Hepatocyte (in vitro differentiated cells): ENCODE results near the gene ALCAM. TPM values are rescaled to one million over a fixed set of nuclear protein-coding genes. Genes with fewer than 3 reads are reported as not detected.

Experiments used
- DNase-seq: peaks from one replicate; pipeline ENCODE4 v3.0.0-alpha.2; 2016; ENCODE audit warnings: low spot score
- H2AFZ ChIP-seq: fragments of 200-600 bp; sonication (generic); 2 replicates; pipeline ENCODE4 v1.6.0; 2016; ENCODE audit warnings: antibody characterized with exemption, mild to moderate bottlenecking
- H3K27ac ChIP-seq: fragments of 200-600 bp; sonication (generic); 2 replicates; pipeline ENCODE4 v1.5.1; 2016; ENCODE audit warnings: mild to moderate bottlenecking
- H3K27me3 ChIP-seq: fragments of 200-600 bp; sonication (generic); 2 replicates; pipeline ENCODE4 v1.6.1; 2016
- H3K36me3 ChIP-seq: fragments of 200-600 bp; sonication (generic); replicated peaks from 2 replicates; pipeline ENCODE4 v1.5.1; 2016; ENCODE audit warnings: low read depth; ENCODE audit not compliant: insufficient read depth
- H3K4me1 ChIP-seq: fragments of 200-600 bp; sonication (generic); 2 replicates; pipeline ENCODE4 v1.5.1; 2016; ENCODE audit warnings: mild to moderate bottlenecking, moderate library complexity; ENCODE audit not compliant: insufficient read depth
- H3K4me2 ChIP-seq: fragments of 200-600 bp; sonication (generic); 2 replicates; pipeline ENCODE4 v1.6.0; 2016
- H3K4me3 ChIP-seq: fragments of 200-600 bp; sonication (generic); 2 replicates; pipeline ENCODE4 v1.5.1; 2016; ENCODE audit warnings: mild to moderate bottlenecking
- H3K79me2 ChIP-seq: fragments of 200-600 bp; sonication (generic); 2 replicates; pipeline ENCODE4 v1.6.0; 2017; ENCODE audit warnings: mild to moderate bottlenecking
- H3K9me2 ChIP-seq: fragments of 200-600 bp; sonication (generic); replicated peaks from 2 replicates; pipeline ENCODE4 v1.6.0; 2017; ENCODE audit warnings: mild to moderate bottlenecking; ENCODE audit not compliant: insufficient read depth
- H3K9me3 ChIP-seq: fragments of 200-600 bp; sonication (generic); 2 replicates; pipeline ENCODE4 v1.5.1; 2016; ENCODE audit warnings: low read depth, mild to moderate bottlenecking
- H4K20me1 ChIP-seq: fragments of 200-600 bp; sonication (generic); 2 replicates; pipeline ENCODE4 v1.6.0; 2016; ENCODE audit warnings: mild to moderate bottlenecking; ENCODE audit not compliant: insufficient read depth, poor library complexity, severe bottlenecking
- EZH2 ChIP-seq: fragments of 200-600 bp; sonication (generic); IDR thresholded peaks from 2 replicates; pipeline ENCODE4 v1.6.1; 2016; ENCODE audit warnings: antibody characterized with exemption, mild to moderate bottlenecking, borderline replicate concordance
- EZH2phosphoT487 ChIP-seq: fragments of 200-600 bp; sonication (generic); IDR thresholded peaks from one replicate; pipeline ENCODE4 v1.6.1; 2018; ENCODE audit warnings: antibody characterized with exemption, mild to moderate bottlenecking, low read depth, moderate library complexity; ENCODE audit not compliant: unreplicated experiment, severe bottlenecking
- WGBS: methylation state at CpG from one replicate; pipeline ENCODE4 v1.1.6; 2016; ENCODE audit warnings: low lambda C conversion rate; ENCODE audit errors: missing lambda C conversion rate; 5-methylcytosine and 5-hydroxymethylcytosine counted together
- polyA plus RNA-seq: library from polyadenylated mRNA; unstranded; fragments of >200 nt; fragmentation: Nextera tagmentation; extraction: Ambion mirVana; gene quantifications from 2 replicates; pipeline ENCODE4 v1.2.1, GENCODE V29; 2016
- total RNA-seq: library from RNA; depleted of rRNA; stranded (reverse); fragments of >200 nt; gene quantifications from 2 replicates; pipeline ENCODE4 v1.2.3, GENCODE V29; 2014
- TF ChIP-seq, protein P1 (sequence below): fragments of 200-600 bp; sonication (generic); IDR thresholded peaks from 2 replicates; pipeline ENCODE4 v1.5.1; 2016; ENCODE audit warnings: antibody characterized with exemption, mild to moderate bottlenecking; ENCODE audit not compliant: poor library complexity

Gene ALCAM
- total and polyA plus RNA-seq, 2 experiments from 2014 or later = 58.0 to 134 TPM

- 87% methylated on average over 3 of the region's 3 CpGs for WGBS
- Histone ChIP-seq H3K9me3 (no peaks in the 10 kb centered on the region), H3K27ac (no peak overlapping the region), H2AFZ (no peak overlapping the region), H3K27me3 (no peaks in the 10 kb centered on the region), H4K20me1 (no peaks in the 10 kb centered on the region), H3K4me3 (no peak overlapping the region), H3K9me2 (no peaks in the 10 kb centered on the region), H3K4me2 (no peak overlapping the region), H3K4me1 (peaks cover 14% of the 10 kb centered on the region), H3K79me2 (peaks cover 34% of the 10 kb centered on the region), H3K36me3 (no peaks in the 10 kb centered on the region)
- DNase-seq = no peak
- TF ChIP-seq EZH2phosphoT487 (no peak), EZH2 (no peak)
- TF ChIP-seq, protein P1, sequence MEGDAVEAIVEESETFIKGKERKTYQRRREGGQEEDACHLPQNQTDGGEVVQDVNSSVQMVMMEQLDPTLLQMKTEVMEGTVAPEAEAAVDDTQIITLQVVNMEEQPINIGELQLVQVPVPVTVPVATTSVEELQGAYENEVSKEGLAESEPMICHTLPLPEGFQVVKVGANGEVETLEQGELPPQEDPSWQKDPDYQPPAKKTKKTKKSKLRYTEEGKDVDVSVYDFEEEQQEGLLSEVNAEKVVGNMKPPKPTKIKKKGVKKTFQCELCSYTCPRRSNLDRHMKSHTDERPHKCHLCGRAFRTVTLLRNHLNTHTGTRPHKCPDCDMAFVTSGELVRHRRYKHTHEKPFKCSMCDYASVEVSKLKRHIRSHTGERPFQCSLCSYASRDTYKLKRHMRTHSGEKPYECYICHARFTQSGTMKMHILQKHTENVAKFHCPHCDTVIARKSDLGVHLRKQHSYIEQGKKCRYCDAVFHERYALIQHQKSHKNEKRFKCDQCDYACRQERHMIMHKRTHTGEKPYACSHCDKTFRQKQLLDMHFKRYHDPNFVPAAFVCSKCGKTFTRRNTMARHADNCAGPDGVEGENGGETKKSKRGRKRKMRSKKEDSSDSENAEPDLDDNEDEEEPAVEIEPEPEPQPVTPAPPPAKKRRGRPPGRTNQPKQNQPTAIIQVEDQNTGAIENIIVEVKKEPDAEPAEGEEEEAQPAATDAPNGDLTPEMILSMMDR = no peak
Measured at GRCh38 chr3:105417525-105418289, 51.0 kb downstream of the ALCAM start.

GRCh38 chr3:105422645-105423044 is 55.9 kb downstream of the ALCAM start:
- H3K9me2 ChIP-seq = no peaks in the 10 kb centered on the region
- TF ChIP-seq, protein P1 = no peak
- TF ChIP-seq EZH2phosphoT487 (no peak), EZH2 (no peak)
- DNase-seq = no peak
- no peak overlapping the region for H3K27ac ChIP-seq
- H3K4me3 ChIP-seq = no peak overlapping the region
- H2AFZ ChIP-seq = no peak overlapping the region
- H3K79me2 ChIP-seq = peaks cover 47% of the 10 kb centered on the region
- no peaks in the 10 kb centered on the region for H3K9me3 ChIP-seq
- H3K4me2 ChIP-seq = no peak overlapping the region
- peaks cover 2% of the 10 kb centered on the region for H4K20me1 ChIP-seq
- no peaks in the 10 kb centered on the region for H3K4me1 ChIP-seq
- WGBS = 96% methylated on average over 2 of the region's 2 CpGs
- H3K27me3 ChIP-seq = no peaks in the 10 kb centered on the region
- no peaks in the 10 kb centered on the region for H3K36me3 ChIP-seq

GRCh38 chr3:105423397-105423796 is 56.7 kb downstream of the ALCAM start:
- Histone ChIP-seq H3K27me3 (no peaks in the 10 kb centered on the region), H3K4me2 (no peak overlapping the region), H3K79me2 (peaks cover 42% of the 10 kb centered on the region), H2AFZ (no peak overlapping the region), H3K27ac (no peak overlapping the region), H3K9me3 (no peaks in the 10 kb centered on the region), H3K4me3 (no peak overlapping the region), H3K9me2 (no peaks in the 10 kb centered on the region), H3K4me1 (no peaks in the 10 kb centered on the region), H4K20me1 (peaks cover 2% of the 10 kb centered on the region), H3K36me3 (no peaks in the 10 kb centered on the region)
- DNase-seq = no peak
- WGBS = 98% methylated on average over 2 of the region's 2 CpGs
- TF ChIP-seq, protein P1 = no peak
- TF ChIP-seq EZH2 = no peak
